ENCODE measurements around the gene FOXJ1.

DNA sequence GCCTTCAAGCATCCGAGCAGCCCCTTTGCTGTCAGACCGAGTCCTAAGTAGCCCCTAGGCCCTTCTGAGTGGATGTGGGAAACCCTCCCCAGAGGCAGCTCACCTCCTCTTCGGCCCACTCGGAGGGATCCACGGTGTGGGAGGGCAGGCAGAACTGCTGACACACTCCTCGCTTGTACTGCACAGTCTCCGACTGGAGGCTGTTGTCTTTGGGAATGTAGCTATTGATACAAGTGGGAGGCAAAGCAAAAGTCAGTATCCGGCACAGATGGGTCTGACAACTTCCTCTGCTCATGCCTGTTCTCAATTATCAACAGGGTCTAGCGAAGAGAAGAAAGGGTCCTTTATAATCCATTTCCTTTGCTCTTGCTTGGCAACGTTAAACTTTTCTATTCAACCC, 25.9 kb upstream of the FOXJ1 start:
- TF ChIP-seq CTCF (IDR thresholded peaks at IDR 0.05; ENCODE audit: low read depth, low read length, poor library complexity, severe bottlenecking) (no peak), EZH2phosphoT487 (IDR thresholded peaks at IDR 0.05; ENCODE audit: borderline replicate concordance, low read length) (no peak)
